K562 (cell line): ENCODE results near the gene SKAP1. TPM values are rescaled to one million over a fixed set of nuclear protein-coding genes. Genes with fewer than 3 reads are reported as not detected.

Experiments
- ATF4 ChIP-seq: fragments of 450-650 bp; formaldehyde crosslinking; IDR thresholded peaks from 2 replicates; pipeline ENCODE4 v1.4.0; 2022; ENCODE audit warnings: mild to moderate bottlenecking, moderate library complexity
- IFI16 ChIP-seq: fragments of 250-450 bp; sonication (Bioruptor Pico); IDR thresholded peaks from 2 replicates; pipeline ENCODE4 v2.1.2; 2022; ENCODE audit warnings: mild to moderate bottlenecking, inconsistent platforms
- IRF2 ChIP-seq: sonication (generic); formaldehyde crosslinking; IDR thresholded peaks from 2 replicates; pipeline ENCODE4 v1.8.1; 2022; ENCODE audit warnings: mild to moderate bottlenecking, missing genetic modification reagents
- KDM4B ChIP-seq, 2 experiments: fragments of 450-650 bp in 1 of 2; sonication (generic) in 1 of 2; IDR thresholded peaks; 2 replicates each; pipeline ENCODE4 v1.6.1; 2016 to 2017; ENCODE audit warnings: borderline replicate concordance in 2 of 2, antibody characterized with exemption in 1 of 2, low read depth in 1 of 2, mild to moderate bottlenecking in 1 of 2
- NFATC3 ChIP-seq: fragments of 450-650 bp; IDR thresholded peaks from 2 replicates; pipeline ENCODE4 v1.6.1; 2017; ENCODE audit warnings: mild to moderate bottlenecking
- NR2C1 ChIP-seq, 2 experiments: fragments of 450-650 bp; IDR thresholded peaks; 2 replicates each; pipeline ENCODE4 v1.6.1; 2017; ENCODE audit warnings: mild to moderate bottlenecking in 2 of 2, antibody characterized with exemption in 1 of 2, inconsistent platforms in 1 of 2, missing compliant biosample characterization in 1 of 2, missing genetic modification characterization in 1 of 2
- NR2C2 ChIP-seq, 2 experiments: fragments of 200-800 bp in 1 of 2; sonication (Bioruptor generic) in 1 of 2; sonication (generic) in 1 of 2; formaldehyde crosslinking in 1 of 2; IDR thresholded peaks; 2 replicates each; pipeline versions ENCODE4 v1.6.1 to v1.8.0; 2016 to 2022; ENCODE audit warnings: mild to moderate bottlenecking in 1 of 2, missing compliant biosample characterization in 1 of 2, missing genetic modification characterization in 1 of 2, missing genetic modification reagents in 1 of 2
- ZNF3 ChIP-seq: fragments of 250-450 bp; sonication (Bioruptor Pico); IDR thresholded peaks from 2 replicates; pipeline ENCODE4 v1.5.0; 2021; ENCODE audit warnings: mild to moderate bottlenecking, moderate library complexity
- ZNF699 ChIP-seq: fragments of 250-450 bp; sonication (Bioruptor Pico); IDR thresholded peaks from 2 replicates; pipeline ENCODE4 v1.8.0; 2021; ENCODE audit warnings: mild to moderate bottlenecking, moderate library complexity; ENCODE audit not compliant: insufficient replicate concordance
- polyA plus RNA-seq, 8 experiments: library from polyadenylated mRNA; depleted of rRNA in 4 of 8; stranded (reverse) in 5 of 8; unstranded in 3 of 8; fragments of >200 nt; fragmentation: Nextera tagmentation in 2 of 8; fragmentation: Illumina TruSeq in 1 of 8; extraction: Ambion mirVana in 2 of 8; extraction: Trizol in 1 of 8; gene quantifications; 2 replicates each; pipeline versions ENCODE4 v1.2.1 to v1.2.3, GENCODE V29; 2011 to 2014; ENCODE audit warnings: inconsistent platforms in 1 of 8, missing spikeins in 1 of 8
- total RNA-seq, 7 experiments: library from RNA; depleted of rRNA in 6 of 7; stranded (reverse); fragments of >200 nt in 6 of 7; fragmentation: Illumina TruSeq in 2 of 7; extraction: Trizol in 2 of 7; gene quantifications; 2 replicates each; pipeline versions ENCODE4 v1.2.1 to v1.2.3, GENCODE V29; 2011 to 2021; ENCODE audit warnings: low replicate concordance in 1 of 7
- TF ChIP-seq, protein P1 (sequence below): sonication (generic); formaldehyde crosslinking; IDR thresholded peaks from 2 replicates; pipeline ENCODE4 v1.5.0; 2020; ENCODE audit warnings: missing genetic modification reagents
- TF ChIP-seq, protein P2 (sequence below): IDR thresholded peaks from 3 replicates; pipeline ENCODE4 v1.6.1; 2011; ENCODE audit warnings: borderline replicate concordance, mild to moderate bottlenecking; ENCODE audit not compliant: insufficient read length, insufficient read depth
- TF ChIP-seq, protein P3 (sequence below), 3 experiments: IDR thresholded peaks in 2 of 3; conservative IDR thresholded peaks in 1 of 3; 2 replicates each; pipeline ENCODE4 v1.5.1; 2011 to 2012; ENCODE audit warnings: low read length in 3 of 3, mild to moderate bottlenecking in 3 of 3, control low read depth in 2 of 3, improper control_type of control experiment in 1 of 3, inconsistent platforms in 1 of 3, low read depth in 1 of 3, mixed read lengths in 1 of 3, moderate library complexity in 1 of 3; ENCODE audit not compliant: insufficient read depth in 2 of 3
- TF ChIP-seq, protein P4 (sequence below): fragments of 450-650 bp; IDR thresholded peaks from 2 replicates; pipeline ENCODE4 v1.6.1; 2017; ENCODE audit warnings: antibody characterized with exemption, mild to moderate bottlenecking

SKAP1 gene
- total and polyA plus RNA-seq, 9 of the 15 experiments (the other 6 are each of a cell fraction or from before 2014, with no cell fraction given) = 0.06 to 0.80 (median 0.10) TPM; not detected in 4

DNA sequence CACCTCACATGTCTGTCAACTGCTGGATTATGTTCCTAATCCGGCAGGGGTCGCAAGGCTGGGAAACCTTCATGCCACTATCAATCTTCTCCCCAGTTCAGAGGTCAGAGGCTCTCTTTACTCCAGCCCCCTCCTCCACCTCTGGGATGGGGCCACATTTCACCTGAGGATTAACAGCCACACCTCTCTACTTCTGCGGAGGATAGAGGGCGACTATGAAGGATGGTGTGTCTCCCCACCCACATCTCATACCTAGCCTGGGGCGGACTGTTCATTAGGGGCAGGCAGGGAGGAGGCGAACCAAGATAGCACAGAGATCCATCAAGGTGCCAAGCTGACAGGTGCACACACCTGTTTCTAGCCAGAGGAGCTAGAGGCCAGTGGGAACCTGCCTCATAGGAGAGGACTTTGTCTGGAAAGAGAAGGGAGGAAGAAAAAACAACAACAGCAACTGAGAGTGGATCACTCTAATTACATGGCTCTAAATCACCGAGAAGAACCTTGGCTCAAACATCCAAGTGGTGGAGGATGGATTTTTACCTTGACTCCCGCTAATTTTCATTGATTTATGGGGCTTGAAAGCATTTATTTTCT is 41.9 kb upstream of the SKAP1 start (continued):
- TF ChIP-seq, protein P1, sequence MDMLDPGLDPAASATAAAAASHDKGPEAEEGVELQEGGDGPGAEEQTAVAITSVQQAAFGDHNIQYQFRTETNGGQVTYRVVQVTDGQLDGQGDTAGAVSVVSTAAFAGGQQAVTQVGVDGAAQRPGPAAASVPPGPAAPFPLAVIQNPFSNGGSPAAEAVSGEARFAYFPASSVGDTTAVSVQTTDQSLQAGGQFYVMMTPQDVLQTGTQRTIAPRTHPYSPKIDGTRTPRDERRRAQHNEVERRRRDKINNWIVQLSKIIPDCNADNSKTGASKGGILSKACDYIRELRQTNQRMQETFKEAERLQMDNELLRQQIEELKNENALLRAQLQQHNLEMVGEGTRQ (CRISPR knock-in tag) = no peak
- TF ChIP-seq, protein P2, sequence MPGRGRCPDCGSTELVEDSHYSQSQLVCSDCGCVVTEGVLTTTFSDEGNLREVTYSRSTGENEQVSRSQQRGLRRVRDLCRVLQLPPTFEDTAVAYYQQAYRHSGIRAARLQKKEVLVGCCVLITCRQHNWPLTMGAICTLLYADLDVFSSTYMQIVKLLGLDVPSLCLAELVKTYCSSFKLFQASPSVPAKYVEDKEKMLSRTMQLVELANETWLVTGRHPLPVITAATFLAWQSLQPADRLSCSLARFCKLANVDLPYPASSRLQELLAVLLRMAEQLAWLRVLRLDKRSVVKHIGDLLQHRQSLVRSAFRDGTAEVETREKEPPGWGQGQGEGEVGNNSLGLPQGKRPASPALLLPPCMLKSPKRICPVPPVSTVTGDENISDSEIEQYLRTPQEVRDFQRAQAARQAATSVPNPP = no peak
- TF ChIP-seq, protein P3, sequence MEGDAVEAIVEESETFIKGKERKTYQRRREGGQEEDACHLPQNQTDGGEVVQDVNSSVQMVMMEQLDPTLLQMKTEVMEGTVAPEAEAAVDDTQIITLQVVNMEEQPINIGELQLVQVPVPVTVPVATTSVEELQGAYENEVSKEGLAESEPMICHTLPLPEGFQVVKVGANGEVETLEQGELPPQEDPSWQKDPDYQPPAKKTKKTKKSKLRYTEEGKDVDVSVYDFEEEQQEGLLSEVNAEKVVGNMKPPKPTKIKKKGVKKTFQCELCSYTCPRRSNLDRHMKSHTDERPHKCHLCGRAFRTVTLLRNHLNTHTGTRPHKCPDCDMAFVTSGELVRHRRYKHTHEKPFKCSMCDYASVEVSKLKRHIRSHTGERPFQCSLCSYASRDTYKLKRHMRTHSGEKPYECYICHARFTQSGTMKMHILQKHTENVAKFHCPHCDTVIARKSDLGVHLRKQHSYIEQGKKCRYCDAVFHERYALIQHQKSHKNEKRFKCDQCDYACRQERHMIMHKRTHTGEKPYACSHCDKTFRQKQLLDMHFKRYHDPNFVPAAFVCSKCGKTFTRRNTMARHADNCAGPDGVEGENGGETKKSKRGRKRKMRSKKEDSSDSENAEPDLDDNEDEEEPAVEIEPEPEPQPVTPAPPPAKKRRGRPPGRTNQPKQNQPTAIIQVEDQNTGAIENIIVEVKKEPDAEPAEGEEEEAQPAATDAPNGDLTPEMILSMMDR (IDR thresholded peaks at IDR 0.05 in 2 of 3, conservative IDR thresholded peaks at IDR 0.05 in 1 of 3; ENCODE audit: insufficient read depth in 2 of 3, low read depth in 1 of 3, low read length in 3 of 3) = 0 out of 6 replicates have a peak, but pooled peaks of 1 of the 3 experiments have one; percentile 12
- TF ChIP-seq NFATC3 = no peak
- TF ChIP-seq NR2C1 (IDR thresholded peaks at IDR 0.05) = peak; percentile 77
- peak; percentile 80 for TF ChIP-seq NR2C1 (tag; IDR thresholded peaks at IDR 0.05)
- TF ChIP-seq NR2C2 (CRISPR knock-in tag; IDR thresholded peaks at IDR 0.05) = no peak
- peak; percentile 59; the same call in 1 of the 2 replicates for TF ChIP-seq NR2C2 (tag; IDR thresholded peaks at IDR 0.05)
- TF ChIP-seq KDM4B (IDR thresholded peaks at IDR 0.05; ENCODE audit: borderline replicate concordance in 2 of 2, low read depth in 1 of 2) = no peak
- no peak for TF ChIP-seq IRF2 (CRISPR knock-in tag)
- TF ChIP-seq, protein P4, sequence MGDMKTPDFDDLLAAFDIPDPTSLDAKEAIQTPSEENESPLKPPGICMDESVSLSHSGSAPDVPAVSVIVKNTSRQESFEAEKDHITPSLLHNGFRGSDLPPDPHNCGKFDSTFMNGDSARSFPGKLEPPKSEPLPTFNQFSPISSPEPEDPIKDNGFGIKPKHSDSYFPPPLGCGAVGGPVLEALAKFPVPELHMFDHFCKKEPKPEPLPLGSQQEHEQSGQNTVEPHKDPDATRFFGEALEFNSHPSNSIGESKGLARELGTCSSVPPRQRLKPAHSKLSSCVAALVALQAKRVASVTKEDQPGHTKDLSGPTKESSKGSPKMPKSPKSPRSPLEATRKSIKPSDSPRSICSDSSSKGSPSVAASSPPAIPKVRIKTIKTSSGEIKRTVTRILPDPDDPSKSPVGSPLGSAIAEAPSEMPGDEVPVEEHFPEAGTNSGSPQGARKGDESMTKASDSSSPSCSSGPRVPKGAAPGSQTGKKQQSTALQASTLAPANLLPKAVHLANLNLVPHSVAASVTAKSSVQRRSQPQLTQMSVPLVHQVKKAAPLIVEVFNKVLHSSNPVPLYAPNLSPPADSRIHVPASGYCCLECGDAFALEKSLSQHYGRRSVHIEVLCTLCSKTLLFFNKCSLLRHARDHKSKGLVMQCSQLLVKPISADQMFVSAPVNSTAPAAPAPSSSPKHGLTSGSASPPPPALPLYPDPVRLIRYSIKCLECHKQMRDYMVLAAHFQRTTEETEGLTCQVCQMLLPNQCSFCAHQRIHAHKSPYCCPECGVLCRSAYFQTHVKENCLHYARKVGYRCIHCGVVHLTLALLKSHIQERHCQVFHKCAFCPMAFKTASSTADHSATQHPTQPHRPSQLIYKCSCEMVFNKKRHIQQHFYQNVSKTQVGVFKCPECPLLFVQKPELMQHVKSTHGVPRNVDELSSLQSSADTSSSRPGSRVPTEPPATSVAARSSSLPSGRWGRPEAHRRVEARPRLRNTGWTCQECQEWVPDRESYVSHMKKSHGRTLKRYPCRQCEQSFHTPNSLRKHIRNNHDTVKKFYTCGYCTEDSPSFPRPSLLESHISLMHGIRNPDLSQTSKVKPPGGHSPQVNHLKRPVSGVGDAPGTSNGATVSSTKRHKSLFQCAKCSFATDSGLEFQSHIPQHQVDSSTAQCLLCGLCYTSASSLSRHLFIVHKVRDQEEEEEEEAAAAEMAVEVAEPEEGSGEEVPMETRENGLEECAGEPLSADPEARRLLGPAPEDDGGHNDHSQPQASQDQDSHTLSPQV = no peak
- no peak for TF ChIP-seq ZNF699
- no peak for TF ChIP-seq IFI16 (CRISPR knock-in tag)
- TF ChIP-seq ZNF3 (CRISPR knock-in tag) = no peak
- TF ChIP-seq ATF4 (CRISPR knock-in tag) = no peak
